NCI-H1105 treated with DMSO at 0.1 percent for 48 hours (cell line): ENCODE data around the gene IQSEC1.

Experiments
- DNase-seq: peaks from one replicate; lab custom pipeline; 2025; lab: John Stamatoyannopoulos, UW

Gene IQSEC1

DNA sequence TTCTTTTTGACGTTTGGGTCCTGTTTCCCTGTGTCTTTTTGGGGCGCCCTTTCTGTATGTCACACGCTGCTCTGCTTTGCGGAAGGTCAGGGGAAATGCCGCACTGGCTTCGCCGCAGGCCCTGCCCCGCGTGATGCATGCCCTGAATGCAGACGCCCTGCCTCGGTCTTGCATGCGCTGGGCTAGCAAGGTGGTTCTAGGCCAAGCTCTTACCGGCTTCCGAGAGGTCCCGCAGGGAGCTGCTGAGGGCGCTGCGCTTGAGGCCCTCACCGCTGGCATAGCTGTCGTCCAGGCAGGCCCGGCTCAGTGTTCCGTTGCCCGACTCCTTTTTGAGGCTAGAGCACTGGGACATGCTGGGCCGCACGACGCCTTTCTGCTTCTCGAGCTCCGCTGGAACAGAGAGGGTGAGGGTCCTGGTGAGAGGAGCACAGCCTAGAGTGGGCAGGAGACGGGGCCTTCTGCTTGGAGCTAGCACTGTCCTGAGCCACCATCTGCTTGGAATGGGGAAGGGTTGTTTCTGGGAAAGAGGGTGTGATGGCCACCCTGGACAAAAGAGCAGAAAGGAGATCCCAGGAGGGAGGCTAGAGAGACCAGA, 165.0 kb downstream of the IQSEC1 start:
- no peak for DNase-seq

DNA sequence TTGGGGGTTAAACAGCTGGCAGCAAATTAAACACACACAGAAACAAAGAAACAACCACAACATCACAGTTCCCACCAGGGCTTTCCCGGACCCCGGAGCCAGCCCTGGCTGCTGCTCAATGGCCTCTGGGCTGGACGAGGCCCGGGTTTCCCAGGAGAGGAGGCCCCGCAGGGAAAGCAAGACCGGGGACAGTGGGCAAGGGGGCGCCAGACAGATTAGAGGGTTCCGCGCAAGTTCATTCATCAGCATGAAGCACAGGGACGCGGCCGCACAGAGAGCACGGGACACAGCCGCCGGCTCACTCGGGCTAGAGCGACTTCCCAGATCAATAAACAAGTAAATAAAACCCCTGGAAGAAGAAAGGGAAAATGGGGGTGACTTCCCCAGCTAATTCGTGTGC, 165.5 kb downstream of the IQSEC1 start:
- no peak for DNase-seq

DNA sequence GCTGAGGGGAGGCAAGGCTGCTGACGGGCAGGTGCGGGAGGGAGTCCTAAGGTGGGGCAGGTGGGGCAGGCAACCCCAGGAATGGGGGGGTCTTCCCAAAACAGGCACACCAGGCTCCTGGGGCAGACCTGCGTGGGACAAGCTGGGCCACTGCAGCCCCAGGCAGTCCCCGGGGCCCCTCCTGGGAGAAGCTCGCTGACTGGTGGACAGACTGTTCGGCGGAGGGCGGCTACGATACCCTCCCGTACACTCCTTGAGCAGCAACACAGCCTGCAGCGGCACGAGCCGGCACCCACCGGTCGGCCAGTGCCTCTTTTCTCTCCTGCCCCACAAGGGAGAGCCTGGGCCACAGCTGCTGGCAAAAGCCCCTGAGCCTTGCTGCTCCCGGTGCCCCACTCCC, 165.9 kb downstream of the IQSEC1 start:
- no peak for DNase-seq

DNA sequence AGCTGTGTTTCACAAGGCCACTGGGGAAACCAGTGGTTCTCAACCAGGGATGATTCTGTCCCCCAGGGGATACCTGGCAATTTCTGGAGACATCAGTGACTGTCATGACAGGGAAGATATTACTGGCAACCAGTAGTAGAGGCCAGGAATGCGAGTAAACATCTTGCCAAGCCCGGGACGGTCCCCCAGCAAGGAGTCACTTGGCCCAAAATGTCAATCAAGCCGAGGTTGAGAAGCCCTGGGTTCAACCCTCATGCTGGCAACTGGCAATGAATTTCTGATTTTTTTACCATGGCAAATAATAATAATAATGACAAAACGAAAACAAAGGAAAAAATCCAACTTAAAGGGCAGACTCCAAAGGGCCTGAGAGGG, 166.3 kb downstream of the IQSEC1 start:
- DNase-seq: no peak

DNA sequence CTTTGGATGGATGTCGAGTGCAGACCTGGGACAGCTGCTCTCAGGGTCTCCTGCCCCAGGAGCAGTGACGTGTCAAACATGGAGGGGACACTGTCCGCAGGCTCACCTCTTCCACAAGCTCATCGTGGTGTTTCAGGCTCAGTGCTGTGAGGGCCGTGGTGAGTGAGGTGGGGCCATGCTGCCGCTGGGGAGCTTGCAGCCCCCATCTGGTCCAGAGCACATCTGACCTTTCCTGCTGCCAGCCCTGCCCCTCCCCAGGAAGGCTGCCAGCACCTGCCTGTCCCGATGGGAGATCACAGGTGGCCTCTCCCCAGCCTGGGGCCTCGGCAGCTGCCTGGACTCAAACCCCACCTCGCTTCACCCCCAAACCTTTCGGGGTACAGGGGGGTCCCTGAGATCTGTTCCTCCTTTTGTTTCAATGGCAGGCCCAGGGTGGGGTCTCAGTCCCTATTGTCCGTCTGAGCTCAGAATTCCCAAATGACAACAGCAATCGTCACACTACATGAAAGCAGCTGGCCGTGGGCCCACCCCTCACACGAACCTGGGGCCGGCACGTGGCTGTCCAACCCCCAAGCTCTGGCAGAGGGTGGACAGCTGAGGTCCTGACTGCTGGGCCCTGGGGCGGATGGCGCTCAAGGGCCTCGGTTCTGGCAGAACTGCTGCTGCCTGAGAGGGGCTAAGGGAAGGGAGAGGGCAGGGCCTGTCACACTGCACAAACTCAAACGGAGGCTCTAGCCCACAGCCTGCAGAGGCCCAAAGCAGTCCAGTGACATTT, 166.9 kb downstream of the IQSEC1 start:
- DNase-seq: no peak

DNA sequence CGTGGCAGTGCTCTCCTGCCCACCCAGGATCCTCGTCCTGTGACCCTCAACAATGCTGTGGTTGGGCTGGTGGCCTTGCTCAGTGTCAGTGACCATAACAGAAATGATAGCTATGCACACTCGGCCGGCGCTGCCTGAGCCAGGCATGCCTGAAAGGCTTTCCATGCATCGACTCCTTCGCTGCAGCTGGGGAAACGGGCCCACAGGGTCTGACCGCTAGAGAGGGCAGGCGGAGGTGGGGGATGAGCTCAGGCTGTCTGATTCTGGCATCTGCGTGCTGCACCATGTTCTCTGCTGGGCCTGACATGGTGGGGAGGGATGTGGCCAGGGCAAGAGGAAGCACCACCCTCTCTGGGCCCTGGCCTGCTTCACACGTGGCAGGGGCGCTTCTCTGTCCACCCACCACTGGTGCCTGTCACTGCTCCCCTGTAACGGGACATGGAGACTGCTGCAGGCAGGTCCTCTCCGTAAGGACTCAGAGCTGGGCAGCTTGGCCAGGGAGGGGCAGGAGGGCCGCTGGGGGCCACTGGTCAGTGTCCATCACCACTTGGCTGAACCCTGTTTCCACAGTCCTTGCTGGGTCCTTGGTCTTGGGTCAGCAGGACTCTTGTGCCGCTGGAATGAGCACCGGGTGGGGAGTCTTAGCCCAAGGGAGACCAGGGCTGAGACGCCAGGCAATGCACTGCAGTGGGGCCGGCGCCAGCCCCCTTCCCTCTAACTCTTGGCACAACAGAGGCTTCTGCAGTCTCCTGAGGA, 167.7 kb downstream of the IQSEC1 start:
- DNase-seq: no peak

DNA sequence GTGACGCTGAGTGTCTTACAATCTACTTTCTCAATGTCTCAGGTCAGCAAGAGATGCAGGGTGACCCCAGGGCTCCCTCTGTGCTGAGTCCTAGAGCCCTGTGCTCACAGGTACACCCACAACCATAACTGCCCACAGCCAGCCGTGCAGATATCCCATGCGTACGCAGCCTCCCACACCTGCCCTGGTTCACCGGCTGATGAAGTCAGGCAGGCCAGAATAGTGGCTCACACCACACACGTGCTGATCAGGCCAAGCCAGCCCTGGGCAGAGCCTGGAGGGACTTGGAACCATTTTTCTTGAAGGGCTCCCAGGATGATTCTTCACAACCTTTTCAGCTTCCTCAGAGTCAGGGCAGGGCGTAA, 168.3 kb downstream of the IQSEC1 start:
- DNase-seq: no peak

DNA sequence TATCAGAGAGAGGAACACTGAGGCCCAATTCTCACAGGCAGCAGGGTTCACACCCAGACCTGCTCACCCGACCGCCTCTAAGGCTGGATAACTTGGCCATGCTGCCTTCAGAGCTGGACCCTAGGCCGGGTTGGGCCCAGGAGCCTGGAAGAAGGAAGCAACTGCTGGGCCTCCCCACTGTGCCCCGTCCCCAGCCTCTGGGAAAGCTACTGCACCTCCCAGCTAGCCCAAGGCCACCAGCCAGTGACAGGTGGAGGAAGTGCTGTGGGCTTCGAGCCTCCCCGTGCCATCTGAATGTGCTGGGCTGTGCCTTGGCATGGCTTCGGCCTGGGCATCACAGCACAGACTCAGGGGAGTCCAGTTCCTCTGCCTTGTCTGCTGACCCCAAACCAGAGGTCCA, 169.3 kb downstream of the IQSEC1 start:
- DNase-seq: no peak

DNA sequence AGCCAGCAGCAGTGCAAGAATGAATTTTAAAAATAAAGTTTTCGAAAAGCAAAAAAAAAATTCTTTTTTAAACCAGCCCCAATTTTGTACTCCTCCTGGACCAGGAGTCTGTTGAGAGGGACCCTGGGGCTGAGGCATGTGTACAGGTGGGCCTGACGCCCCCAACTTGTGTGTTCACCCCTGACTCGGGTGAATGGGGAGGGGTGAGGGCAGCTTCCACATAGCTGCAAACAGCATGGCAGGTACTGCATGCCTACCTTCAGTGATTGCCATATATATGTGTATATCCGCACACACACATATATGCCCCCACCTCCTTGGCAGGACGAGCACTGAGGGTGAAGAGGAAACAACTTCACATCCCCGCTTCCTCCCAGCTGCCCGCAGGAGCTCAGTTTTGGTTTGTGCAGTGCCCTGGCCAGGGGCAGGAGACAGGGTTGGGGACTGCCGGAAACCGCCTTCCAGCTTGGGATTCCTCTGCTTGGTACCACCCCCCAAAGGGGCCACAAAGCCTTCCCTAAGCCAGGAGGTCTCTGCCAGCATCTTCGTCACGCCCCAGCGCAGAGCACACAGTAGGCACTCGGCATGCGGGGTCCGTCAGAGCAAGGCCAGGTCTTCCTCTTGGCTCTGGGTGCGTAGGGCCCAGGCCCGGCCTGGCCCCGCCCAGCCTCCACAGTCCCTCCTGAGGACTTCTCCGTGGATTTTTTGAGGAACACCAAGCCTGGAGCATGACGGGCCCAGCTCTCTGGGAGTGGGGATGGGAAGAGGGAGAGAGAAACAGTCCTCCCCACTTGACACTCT, 170.0 kb downstream of the IQSEC1 start:
- no peak for DNase-seq

DNA sequence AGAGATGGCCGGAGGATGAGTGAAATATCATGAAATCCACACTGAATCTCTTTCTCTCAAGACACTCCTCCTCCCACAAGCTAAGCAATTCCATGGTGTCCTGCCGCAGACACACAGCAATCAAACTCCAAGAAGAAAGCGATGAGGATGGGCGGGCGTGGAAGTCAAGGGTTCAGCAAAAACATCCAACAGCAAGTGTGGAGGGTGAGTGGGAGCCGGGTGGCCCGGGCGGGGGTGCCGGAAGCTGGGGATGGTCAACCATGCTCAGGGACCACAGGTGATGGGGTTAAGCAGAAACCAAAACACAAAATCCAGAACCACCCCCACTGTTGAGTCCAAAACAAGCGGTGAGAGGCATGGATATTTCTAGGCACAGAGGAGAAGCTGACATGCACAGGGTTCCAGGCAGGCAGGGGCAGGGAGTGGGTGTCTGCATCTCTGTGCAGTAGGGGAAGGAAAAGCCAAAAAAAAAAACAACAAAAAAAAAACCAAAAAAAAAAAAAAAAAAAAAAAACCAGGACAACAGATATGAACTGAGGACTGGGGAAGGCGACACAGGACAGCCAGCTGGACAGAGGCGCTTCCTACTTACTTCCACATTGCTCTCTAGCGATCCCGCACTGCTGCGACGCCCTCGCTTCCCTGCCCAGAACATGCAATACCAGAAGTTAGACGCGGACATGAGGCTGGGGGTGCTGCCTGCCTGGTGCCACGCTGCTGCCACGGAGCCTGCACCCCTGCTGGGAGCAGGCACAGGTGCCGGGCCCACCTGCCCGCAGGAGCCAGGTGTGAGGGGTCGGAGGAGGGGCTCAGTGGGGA, 170.8 kb downstream of the IQSEC1 start:
- DNase-seq: no peak

DNA sequence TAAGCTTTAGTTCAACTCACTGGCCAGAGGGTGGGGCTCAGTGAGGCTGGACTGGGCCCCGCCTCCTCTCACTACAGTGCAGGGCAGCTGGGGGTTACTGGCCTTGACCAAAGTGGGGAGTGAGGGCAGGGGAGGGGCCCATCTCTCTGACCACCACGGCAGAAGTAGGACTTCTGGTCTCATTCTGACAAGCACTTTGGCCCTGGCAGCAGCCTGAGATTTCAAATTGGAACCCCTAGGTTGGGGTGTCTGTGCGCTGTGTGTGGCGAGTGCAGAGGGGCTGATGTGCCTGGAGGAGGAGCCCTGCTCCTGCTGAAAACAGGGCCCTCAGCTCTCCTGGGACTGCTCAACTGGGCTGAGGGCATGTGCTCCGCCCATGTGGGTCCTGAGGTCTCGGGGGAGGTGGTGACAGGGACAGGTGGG, 171.6 kb downstream of the IQSEC1 start:
- no peak for DNase-seq

DNA sequence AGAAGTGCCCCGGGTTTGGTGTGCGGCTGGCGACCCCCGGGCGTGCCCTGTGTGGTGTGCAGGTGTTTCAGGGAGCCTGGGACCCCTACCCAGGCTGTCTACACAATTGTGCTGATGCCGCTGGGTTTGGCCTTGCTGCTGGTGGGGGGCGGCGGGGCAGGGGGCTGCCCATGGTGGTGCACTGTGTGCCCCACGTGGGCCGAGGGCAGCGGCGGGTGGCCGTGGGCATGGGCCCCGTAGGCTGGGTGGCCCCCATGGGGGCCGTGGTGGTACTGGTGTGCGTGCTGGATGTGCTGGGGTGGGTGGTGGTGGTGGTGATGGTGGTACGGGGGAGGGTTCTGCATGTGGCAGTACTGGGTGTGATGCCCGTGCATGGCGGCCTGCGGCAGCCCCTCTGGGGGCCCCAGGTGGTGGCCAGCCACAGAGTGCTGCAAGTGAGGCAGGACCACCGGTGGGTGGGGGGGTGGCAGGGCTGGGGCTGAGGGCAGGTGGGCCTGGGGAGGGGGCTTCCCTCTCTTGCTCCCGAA, 172.3 kb downstream of the IQSEC1 start:
- DNase-seq: no peak

DNA sequence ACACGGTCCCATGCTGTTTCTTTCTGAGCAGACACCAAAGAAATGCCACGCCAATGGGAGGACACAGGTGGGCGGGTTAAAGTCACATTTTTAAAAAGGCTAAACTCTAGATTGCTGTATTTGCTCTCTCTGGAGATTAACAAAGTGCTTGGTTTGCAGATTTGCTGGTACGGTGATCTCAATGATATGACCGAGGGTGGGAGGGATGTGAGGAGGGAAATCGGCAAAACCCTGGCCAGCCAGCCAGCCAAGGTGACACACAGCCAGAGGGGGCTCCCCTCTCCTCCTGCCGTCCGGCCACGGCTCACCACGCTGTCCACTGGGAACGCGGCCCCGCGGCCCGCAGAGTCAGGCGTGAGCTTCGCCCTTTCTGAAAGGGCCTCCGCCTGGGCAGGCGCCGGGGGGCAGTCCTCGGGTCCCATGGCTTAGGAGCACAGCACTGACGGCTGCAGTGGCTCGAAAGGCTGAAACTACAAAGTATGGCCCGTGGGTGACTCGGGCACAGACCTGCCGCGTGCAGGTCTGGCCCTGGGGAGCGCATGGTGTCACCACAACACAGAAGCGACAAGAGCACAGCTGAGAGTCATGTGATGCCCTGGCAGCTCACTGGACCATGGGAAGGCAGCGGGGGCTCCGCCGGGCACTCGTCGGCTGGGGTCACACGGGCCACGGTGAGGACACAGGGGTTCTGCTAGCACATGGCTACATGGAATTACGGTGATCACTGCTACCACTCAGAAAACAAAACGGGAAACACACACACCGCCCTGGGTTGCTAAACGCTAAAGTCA, 174.1 kb downstream of the IQSEC1 start:
- no peak for DNase-seq

DNA sequence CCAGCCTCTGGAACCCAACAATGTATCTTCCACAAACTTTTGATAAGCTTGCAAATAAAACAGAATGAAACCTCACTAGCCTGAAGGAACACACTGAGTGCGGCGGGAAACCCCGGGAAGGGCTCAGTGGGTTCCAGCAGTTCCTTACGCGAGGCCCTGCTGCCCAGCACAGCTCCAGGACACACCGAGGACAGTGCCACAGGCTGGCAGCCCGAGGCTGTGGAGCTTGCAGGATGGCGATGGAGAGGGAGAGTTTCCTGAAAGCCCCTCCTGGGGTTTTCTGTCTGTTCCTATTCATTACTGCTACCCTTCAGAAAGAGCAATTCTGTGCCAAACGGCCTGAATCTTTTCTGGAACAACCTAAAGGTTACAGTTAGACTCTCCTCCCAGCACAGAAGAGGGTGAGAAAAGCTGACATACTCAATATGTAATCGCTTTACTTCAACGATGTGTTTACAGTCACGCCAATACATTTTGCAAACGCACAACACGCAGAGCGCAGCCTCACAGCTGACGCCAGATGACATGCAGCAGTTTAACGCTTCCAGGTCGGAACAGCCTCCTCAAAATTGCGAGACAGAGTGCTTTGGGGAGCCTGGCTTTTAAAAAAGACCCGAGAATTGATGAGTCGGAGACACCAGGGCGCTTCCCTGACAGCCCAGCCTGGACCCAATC, 174.8 kb downstream of the IQSEC1 start:
- DNase-seq: no peak

DNA sequence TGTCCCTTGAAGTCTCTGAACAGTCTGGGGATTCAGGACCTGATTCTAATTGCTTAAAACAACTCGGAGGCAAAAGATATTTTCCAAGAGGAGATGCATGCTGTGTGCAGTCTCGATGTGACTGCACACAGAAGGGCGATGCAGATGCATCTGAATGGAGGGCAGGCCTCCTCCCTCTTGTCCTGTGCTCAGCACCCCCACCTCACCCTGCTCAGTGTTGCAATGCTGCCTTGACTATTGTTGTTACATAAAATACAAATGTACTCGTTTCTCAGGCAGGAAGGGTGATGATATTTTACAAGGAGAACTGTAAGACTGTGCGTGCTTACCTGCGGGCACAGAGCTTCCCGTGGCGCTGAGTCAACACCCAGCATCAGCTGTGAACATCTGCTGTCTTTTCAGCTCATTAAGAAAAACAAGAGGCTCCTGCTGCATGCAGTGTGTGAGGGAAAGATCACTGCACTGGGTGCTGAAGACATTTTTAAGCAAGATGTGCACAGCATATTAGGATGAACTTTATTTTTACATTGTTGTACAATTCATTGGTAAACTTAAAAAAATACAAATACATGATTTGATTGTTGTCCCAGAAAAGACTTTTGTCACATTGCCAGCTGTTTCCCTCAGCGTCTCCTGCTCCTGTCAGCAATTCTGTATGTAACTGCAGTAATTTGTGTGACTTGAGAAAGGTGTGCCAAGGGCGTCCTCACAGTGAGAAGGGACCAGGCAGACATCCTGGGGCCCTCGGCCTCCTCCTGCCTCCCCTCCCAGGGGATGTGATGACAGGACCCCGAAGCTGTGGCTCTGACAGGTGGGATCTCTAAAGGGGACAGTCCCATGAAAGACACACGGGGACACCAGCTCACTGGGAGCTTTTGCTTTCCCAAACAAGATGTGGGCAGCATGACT, 175.6 kb downstream of the IQSEC1 start:
- no peak for DNase-seq

DNA sequence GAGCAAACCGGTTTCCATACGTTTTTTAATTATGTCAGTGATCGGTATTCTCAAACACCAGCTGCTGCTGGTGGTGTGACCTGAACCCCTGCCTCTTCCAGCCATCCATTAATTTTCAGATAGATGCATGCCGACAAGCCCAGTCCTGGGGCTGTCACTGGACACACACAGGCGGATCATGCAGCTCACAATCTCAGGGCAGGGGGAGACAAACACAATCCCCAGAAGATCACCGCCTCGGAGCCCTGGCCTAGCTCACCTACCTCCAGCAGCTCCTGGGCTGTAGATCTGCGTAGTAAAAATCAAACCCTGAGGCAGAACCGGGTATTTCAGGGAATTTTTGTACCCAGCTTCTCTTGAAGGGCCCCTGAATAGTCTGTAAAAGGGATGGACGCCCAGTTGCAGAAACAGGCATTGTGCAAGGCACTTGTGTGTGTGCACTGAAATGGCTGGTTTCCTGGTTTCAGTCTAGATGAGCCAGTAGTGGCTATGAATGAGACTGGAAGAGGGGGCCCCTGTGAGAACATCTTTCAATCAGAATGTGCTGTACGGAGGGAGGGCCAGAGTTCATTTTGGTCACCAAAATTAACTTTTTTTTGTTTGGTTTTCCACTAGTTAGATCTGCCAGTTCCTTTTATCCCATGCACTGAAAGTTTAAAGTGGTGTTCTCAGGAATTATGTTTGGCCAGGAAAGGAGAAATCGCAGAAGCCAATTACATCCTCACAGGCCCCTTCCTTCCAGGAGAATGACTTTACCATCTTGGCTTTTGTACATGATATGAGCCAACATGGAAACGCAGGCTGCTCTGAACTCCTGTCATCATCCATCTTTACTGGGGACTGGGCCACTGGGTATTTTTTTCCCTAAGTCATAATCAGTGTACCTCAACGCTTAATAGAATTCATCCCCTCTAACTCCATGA, 176.9 kb downstream of the IQSEC1 start:
- DNase-seq: no peak

DNA sequence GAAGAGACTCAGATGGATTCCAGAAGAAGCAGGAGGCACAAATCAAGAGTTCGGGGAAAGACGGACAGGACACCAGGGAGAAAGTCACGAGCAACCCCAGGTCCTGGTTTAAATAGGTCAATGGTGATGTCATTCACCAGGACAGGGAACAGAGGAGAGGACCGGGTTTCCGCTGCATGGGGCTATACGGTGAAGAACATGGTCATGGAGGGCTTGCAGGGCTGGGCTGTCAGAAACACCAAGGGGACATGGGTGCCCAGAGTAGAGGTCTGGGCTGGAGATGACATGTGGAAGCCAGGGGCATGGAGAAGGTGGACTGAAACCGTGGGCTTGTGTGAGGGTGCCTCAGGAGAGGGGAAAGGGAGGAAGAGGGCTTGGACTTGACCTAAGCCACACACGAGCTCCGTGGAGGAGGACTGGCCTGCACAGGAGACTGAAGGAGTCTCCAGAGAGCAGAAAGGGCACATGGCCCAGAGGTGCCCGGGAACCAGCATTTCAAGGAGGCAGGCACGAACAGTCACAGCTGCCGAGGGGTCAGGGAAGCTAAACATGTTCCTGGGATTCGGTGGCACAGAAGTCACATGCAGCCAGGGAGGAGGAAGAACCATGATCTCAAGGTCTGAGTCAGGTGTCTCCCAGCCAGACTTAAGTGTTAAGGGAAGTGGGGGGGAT, 177.7 kb downstream of the IQSEC1 start:
- DNase-seq: no peak
